HepG2 (cell line): Measurements from ENCODE around the gene ARID1A. TPM values are rescaled to one million over a fixed set of nuclear protein-coding genes. Genes with fewer than 3 reads are reported as not detected.
A peak's percentile ranks its signal among the peaks of the same experiment; 100 is the strongest.

Experiments used
- AHDC1 ChIP-seq: sonication (generic); formaldehyde crosslinking; IDR thresholded peaks from 2 replicates; pipeline ENCODE4 v1.5.1; 2020; ENCODE audit warnings: mild to moderate bottlenecking, missing genetic modification reagents, borderline replicate concordance
- ASH2L ChIP-seq: fragments of 300-600, 200-600 bp; sonication (generic); IDR thresholded peaks from 2 replicates; pipeline ENCODE4 v1.7.0; 2017; ENCODE audit warnings: low read depth, mild to moderate bottlenecking, moderate library complexity, mixed read lengths, low read length; ENCODE audit not compliant: insufficient read length
- CREM ChIP-seq, 2 experiments: sonication (generic) in 1 of 2; formaldehyde crosslinking in 1 of 2; IDR thresholded peaks; 2 replicates each; pipeline versions ENCODE4 v1.4.0 to v1.6.1; 2016 to 2020; ENCODE audit warnings: antibody characterized with exemption in 1 of 2, mild to moderate bottlenecking in 1 of 2, missing genetic modification reagents in 1 of 2
- FIP1L1 ChIP-seq: fragments of 200-400 bp; formaldehyde crosslinking; IDR thresholded peaks from 2 replicates; pipeline ENCODE4 v1.6.1; 2018; ENCODE audit warnings: low read depth, mild to moderate bottlenecking, low read length, moderate library complexity, borderline replicate concordance; ENCODE audit not compliant: insufficient read depth
- HNRNPH1 ChIP-seq: fragments of 200-400 bp; formaldehyde crosslinking; optimal IDR thresholded peaks from 2 replicates; pipeline ENCODE3; 2017; ENCODE audit warnings: mild to moderate bottlenecking, low read depth, low read length
- MAFF ChIP-seq: IDR thresholded peaks from 2 replicates; pipeline ENCODE4 v1.6.1; 2011; ENCODE audit warnings: low read depth, low read length, improper control_type of control experiment
- MIER3 ChIP-seq: IDR thresholded peaks from 2 replicates; pipeline ENCODE4 v1.6.1; 2016; ENCODE audit warnings: missing compliant biosample characterization, borderline replicate concordance
- PPARG ChIP-seq: conservative IDR thresholded peaks from 2 replicates; pipeline ENCODE4 v1.6.1; 2016; ENCODE audit warnings: missing biosample characterization, missing genetic modification reagents
- RCOR2 ChIP-seq: IDR thresholded peaks from 2 replicates; pipeline ENCODE4 v1.6.1; 2016; ENCODE audit warnings: missing biosample characterization, missing genetic modification reagents
- SMAD3 ChIP-seq: sonication (generic); formaldehyde crosslinking; IDR thresholded peaks from 2 replicates; pipeline ENCODE4 v1.4.0; 2020; ENCODE audit warnings: missing genetic modification reagents
- SOX13 ChIP-seq, 3 experiments: fragments of 450-650 bp in 1 of 3; sonication (generic) in 1 of 3; formaldehyde crosslinking in 1 of 3; IDR thresholded peaks in 2 of 3; conservative IDR thresholded peaks in 1 of 3; 2 replicates each; pipeline versions ENCODE4 v1.5.0 to v1.6.1; 2016 to 2020; ENCODE audit warnings: antibody characterized with exemption in 1 of 3, mild to moderate bottlenecking in 1 of 3, missing compliant biosample characterization in 1 of 3, missing genetic modification reagents in 1 of 3, moderate library complexity in 1 of 3
- SP5 ChIP-seq: IDR thresholded peaks from 2 replicates; pipeline ENCODE4 v1.6.1; 2016; ENCODE audit warnings: low read depth, borderline replicate concordance
- TFE3 ChIP-seq: IDR thresholded peaks from 2 replicates; pipeline ENCODE4 v1.6.1; 2016
- ZBTB42 ChIP-seq: sonication (generic); formaldehyde crosslinking; IDR thresholded peaks from 2 replicates; pipeline ENCODE4 v1.5.0; 2020; ENCODE audit warnings: mild to moderate bottlenecking, missing genetic modification reagents
- ZFP36 ChIP-seq: fragments of 150-350 bp; IDR thresholded peaks from 2 replicates; pipeline ENCODE4 v1.6.1; 2018; ENCODE audit warnings: borderline replicate concordance, low read length, low read depth; ENCODE audit not compliant: partially characterized antibody
- ZNF101 ChIP-seq: sonication (generic); formaldehyde crosslinking; IDR thresholded peaks from 2 replicates; pipeline ENCODE4 v1.4.0; 2020; ENCODE audit warnings: mild to moderate bottlenecking, low read depth, missing genetic modification reagents, borderline replicate concordance
- ZNF160 ChIP-seq: sonication (generic); formaldehyde crosslinking; IDR thresholded peaks from 2 replicates; pipeline ENCODE4 v1.8.0; 2022; ENCODE audit warnings: mild to moderate bottlenecking, inconsistent platforms, missing genetic modification reagents
- ZNF546 ChIP-seq: sonication (generic); formaldehyde crosslinking; conservative IDR thresholded peaks from 2 replicates; pipeline ENCODE4 v1.8.1; 2023; ENCODE audit warnings: mild to moderate bottlenecking, missing genetic modification reagents
- ZNF850 ChIP-seq: sonication (generic); formaldehyde crosslinking; conservative IDR thresholded peaks from 2 replicates; pipeline ENCODE4 v1.9.0; 2021; ENCODE audit warnings: mild to moderate bottlenecking, missing genetic modification reagents
- ZNF883 ChIP-seq: sonication (generic); formaldehyde crosslinking; IDR thresholded peaks from 2 replicates; pipeline ENCODE4 v1.5.1; 2020; ENCODE audit warnings: mild to moderate bottlenecking, missing genetic modification reagents; ENCODE audit errors: not compliant biosample characterization
- ZNF891 ChIP-seq: sonication (generic); formaldehyde crosslinking; IDR thresholded peaks from 2 replicates; pipeline ENCODE4 v1.5.0; 2020; ENCODE audit warnings: mild to moderate bottlenecking, missing genetic modification reagents
- polyA plus RNA-seq, 8 experiments: library from polyadenylated mRNA; depleted of rRNA in 3 of 8; stranded (reverse) in 7 of 8; unstranded in 1 of 8; fragments of >200 nt; fragmentation: Illumina TruSeq in 4 of 8; extraction: Trizol in 4 of 8; gene quantifications; 2 replicates each; pipeline versions ENCODE4 v1.2.1 to v1.2.3, GENCODE V29; 2011 to 2016; ENCODE audit warnings: low read depth in 4 of 8, missing spikeins in 1 of 8, mixed read lengths in 1 of 8; ENCODE audit not compliant: insufficient read depth in 1 of 8
- total RNA-seq, 5 experiments: library from RNA; depleted of rRNA; stranded (reverse); fragments of >200 nt; fragmentation: Illumina TruSeq; extraction: Trizol; gene quantifications; 2 replicates each; pipeline ENCODE4 v1.2.3, GENCODE V29; 2016; ENCODE audit warnings: low read depth in 1 of 5

The ARID1A gene
- total and polyA plus RNA-seq, 2 of the 13 experiments (the other 11 are each of a cell fraction or from before 2014, with no cell fraction given): 11.9 to 15.9 TPM

- TF ChIP-seq AHDC1 (CRISPR knock-in tag) (no peak), ZFP36 (no peak), ZNF101 (CRISPR knock-in tag) (no peak), FIP1L1 (no peak), ZNF160 (CRISPR knock-in tag) (no peak), MIER3 (CRISPR knock-in tag) (no peak), TFE3 (peak; percentile 57), SOX13 (IDR thresholded peaks at IDR 0.05) (0 out of 2 replicates have a peak, but pooled peaks have one; percentile 15), SOX13 (CRISPR knock-in tag; conservative IDR thresholded peaks at IDR 0.05 in 1 of 2, IDR thresholded peaks at IDR 0.05 in 1 of 2) (no peak), RCOR2 (CRISPR knock-in tag) (0 out of 2 replicates have a peak, but pooled peaks have one; percentile 18), ZBTB42 (CRISPR knock-in tag) (no peak), ASH2L (peak; percentile 62), CREM (IDR thresholded peaks at IDR 0.05) (peak; percentile 41; the same call in 1 of the 2 replicates), CREM (CRISPR knock-in tag; IDR thresholded peaks at IDR 0.05) (no peak), ZNF891 (CRISPR knock-in tag) (peak; percentile 8; the same call in 1 of the 2 replicates), HNRNPH1 (no peak), MAFF (no peak), SP5 (no peak), PPARG (peak; percentile 17; the same call in 1 of the 2 replicates), SMAD3 (0 out of 2 replicates have a peak, but pooled peaks have one; percentile 43), ZNF850 (CRISPR knock-in tag) (no peak), ZNF546 (CRISPR knock-in tag) (no peak), ZNF883 (CRISPR knock-in tag) (no peak)
Observed at GRCh38 chr1:26692211-26692792, 3.5 kb upstream of the ARID1A start (continued).
